Umbilical cord (tissue), 2 donors: ENCODE measurements around the gene SCNN1B. TPM values are rescaled to one million over a fixed set of nuclear protein-coding genes. Genes with fewer than 3 reads are reported as not detected.
A peak's percentile ranks its signal among the peaks of the same experiment; 100 is the strongest.
"Not testable (repeated sequence)": the region's sequence is repeated elsewhere in the genome, so short reads cannot be mapped to it uniquely, and the experiment has no call there.

Experiments used
- DNase-seq: peaks from one replicate; pipeline ENCODE4 v3.0.0-alpha.2; 2015; ENCODE audit warnings: low spot score
- total RNA-seq: library from RNA; depleted of rRNA; stranded (reverse); fragments of >200 nt; gene quantifications from one replicate; pipeline ENCODE4 v1.2.3, GENCODE V29; 2014; ENCODE audit warnings: low replicate concordance; ENCODE audit not compliant: insufficient read depth

Gene SCNN1B
- 1.2 TPM for total RNA-seq

GRCh38 chr16:23302045-23302956 is at the start of gene SCNN1B:
Gene SCNN1B, plus strand, starts transcription at chr16:23302302. Its CDS starts 46,298 bp downstream, at chr16:23348600.
- no peak for DNase-seq

DNA sequence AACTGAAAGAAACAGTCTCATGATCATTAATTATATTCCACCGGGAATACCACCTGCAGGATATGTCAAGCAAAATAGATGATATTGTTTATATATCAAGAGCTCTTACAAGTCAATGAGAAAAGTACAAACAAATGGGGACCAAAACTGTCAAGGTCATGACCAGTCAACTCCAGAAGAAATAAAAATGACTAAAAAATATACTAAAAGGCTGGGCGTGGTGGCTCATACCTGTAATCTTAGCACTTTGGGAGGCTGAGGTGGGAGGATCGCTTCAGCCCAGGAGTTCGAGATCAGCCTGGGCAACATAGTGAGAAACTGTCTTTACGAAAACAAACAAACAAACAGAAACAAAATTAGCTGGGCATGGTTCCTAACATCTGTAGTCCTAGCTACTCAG is 49.8 kb upstream of the SCNN1B start:
- no peak for DNase-seq

DNA sequence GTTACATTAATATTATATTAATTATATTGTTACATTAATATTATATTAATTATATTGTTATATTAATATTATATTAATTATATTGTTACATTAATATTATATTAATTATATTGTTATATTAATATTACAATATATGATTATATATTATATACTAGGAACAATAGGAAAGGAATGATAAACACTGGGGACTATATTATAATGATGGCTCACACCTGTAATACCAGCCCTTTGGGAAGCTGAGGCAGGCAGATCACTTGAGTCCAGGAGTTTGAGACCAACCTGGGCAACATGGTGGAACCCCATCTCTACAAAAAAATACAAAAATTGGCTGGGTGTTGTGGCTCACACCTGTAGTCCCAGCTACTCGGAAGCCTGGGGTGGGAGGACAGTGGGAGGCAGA is 48.5 kb upstream of the SCNN1B start:
- DNase-seq: not testable (repeated sequence)

GRCh38 chr16:23254338-23254737 is 47.8 kb upstream of the SCNN1B start:
- no peak for DNase-seq

GRCh38 chr16:23255000-23255399 is 47.1 kb upstream of the SCNN1B start:
- DNase-seq: no peak

- no peak for DNase-seq
Measured at GRCh38 chr16:23256440-23256839, 45.7 kb upstream of the SCNN1B start.

DNA sequence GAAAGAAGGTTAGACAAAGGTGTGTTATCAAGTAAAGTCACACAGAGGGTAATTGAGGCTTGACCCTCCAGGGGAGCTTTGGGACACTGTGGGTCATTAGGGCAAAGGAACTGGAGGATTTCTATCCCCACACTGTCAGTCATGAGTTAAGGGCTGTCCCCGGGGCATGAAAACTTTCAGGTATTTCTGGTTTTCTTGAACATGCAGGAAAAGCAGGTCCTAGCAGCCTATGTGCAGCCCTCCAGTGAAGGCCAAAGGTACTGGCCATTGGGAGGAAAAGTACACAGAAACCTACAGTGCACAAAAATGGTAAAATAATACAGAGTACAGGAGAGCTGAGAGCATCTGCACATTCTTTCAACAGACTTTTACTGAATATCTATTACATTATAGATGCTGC is 44.4 kb upstream of the SCNN1B start:
- DNase-seq: peak; percentile 47

DNA sequence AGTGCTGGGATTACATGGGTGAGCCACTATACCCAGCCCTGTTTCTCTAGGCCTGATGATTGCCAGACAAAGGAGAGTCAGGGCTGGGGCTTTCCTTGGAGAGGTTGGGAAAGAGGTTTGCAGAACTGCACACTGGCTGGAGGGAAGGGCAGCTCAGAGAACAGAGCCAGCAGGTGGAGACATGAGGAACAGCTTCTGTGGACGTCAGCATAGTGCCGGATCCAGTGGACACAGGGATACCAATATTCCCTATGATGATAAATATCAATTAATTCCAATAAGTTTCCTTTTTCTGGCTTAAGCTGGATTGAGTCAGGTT is 43.2 kb upstream of the SCNN1B start:
- no peak for DNase-seq

DNA sequence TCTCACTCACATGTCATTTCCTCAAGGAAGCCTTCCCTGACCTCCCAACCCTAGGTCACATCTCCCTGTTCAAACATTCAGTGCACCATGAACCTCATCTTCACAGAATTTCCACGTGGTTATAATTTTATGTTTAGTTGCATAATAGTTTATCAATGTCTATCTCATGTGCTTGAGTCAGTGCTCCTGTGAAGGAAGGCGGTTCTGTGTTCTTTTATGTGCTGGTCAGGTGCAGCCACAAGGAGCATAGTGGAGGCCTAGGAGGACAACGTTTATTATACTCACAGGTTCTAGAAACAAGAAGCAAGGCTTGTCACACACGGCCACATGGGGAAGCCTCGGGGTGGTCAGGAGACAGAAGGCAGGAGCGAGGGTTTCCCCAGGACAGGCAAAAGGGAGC is 34.5 kb upstream of the SCNN1B start:
- no peak for DNase-seq

DNA sequence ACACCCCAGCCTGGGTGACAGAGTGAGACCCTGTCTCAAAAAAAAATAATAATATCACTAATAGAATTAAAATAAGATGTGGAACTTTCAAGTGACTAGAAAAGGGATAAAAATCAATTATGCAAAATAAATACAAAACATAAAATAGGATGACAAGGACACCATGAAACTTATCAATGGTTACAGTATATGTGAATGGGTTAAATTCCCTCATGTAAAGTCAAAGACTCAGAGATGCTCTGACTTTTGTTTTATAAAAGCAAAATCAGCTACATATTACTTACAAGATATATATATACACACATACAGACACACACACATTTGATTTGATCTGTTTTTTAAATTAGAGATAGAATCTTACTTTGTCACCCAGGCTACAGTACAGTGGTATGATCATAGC is 33.5 kb upstream of the SCNN1B start:
- no peak for DNase-seq

GRCh38 chr16:23269248-23269953 is 32.7 kb upstream of the SCNN1B start:
- no peak for DNase-seq

GRCh38 chr16:23270654-23271053 is 31.4 kb upstream of the SCNN1B start:
- no peak for DNase-seq

GRCh38 chr16:23274968-23275367 is 27.1 kb upstream of the SCNN1B start:
- no peak for DNase-seq

GRCh38 chr16:23276821-23277220 is 25.3 kb upstream of the SCNN1B start:
- no peak for DNase-seq

DNA sequence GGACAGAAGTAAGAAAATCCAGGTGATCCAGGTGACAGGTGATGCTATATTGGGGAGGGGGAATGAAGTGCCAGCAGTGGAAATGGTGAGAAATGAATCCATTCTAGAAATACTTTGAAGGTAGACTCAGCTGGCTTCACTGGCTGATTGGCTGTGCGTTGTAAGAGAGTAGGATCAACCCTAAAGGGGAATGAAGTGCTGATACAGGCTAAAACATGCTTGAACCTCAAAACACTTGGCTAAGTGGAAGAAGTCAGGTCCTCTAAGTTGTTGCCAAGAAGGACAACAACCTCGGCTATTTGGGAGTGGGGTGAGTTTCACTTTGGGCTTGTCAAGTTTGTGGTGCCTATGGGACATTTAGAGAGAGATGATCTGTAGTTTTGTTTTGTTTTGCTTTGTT is 24.1 kb upstream of the SCNN1B start:
- DNase-seq: no peak

DNA sequence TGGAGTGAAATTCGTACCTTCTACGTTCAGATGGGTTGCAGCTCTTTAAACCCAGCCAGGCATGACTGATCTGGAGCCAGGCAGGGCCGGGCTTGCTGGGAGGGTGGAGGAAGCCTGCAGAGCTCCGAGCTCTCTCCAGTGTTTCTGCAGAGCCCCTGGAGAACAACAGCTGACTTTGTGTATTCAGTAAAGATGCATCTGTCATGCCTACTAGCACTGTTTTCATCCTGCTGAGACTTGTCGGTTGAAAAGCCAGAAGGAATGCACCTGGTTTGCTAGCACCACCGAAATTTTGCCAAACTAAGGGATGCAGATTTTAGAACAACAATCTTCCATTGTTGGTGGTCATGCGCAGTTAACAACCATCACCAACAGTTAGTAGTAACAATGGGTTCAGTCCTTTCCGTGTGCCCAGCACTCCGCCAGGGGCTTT is 22.4 kb upstream of the SCNN1B start:
- DNase-seq: peak; percentile 72

DNA sequence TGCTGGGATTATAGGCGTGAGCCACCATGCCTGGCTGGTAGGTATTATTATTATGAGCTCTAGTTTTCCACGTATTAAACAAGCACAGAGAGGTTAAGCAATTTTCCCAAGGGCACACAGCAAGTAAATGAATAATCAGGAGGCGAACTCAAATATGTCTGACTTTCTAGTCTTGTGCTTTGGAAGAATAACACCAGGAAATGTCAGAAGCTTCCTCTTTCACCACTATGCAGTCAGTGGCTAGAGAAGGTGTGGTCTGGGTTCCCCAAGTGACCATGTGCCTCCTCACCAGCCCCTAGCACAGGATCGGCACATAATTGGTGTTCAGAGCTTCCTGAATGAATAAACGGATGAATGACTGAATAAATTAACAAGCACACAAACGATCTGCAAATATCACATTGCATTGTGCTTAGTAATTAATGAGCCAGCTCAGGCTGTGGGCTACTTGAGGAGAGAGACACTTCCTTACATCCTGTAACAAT is 21.6 kb upstream of the SCNN1B start:
- no peak for DNase-seq

GRCh38 chr16:23282568-23282967 is 19.5 kb upstream of the SCNN1B start:
- DNase-seq: no peak

DNA sequence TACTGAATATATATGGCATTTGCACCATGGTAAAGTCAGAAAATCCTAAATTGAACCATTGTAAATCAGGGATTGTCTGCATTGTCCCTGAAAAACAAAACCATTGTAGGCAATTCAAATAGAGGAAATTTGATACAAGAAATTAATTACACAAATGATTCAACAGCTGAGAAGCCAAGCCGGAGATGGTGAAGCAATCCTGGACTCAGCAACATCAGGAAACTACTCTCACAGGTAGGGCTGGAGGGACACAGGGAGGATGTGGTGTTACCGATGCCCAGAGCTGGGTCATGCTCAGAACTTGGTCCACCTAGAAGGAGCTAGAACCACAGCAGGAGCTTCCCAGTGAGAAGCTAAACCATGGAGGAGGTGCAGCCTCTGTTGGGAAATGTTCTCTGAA is 18.5 kb upstream of the SCNN1B start:
- DNase-seq: no peak

- no peak for DNase-seq
Measured at GRCh38 chr16:23284584-23284983, 17.5 kb upstream of the SCNN1B start.

DNA sequence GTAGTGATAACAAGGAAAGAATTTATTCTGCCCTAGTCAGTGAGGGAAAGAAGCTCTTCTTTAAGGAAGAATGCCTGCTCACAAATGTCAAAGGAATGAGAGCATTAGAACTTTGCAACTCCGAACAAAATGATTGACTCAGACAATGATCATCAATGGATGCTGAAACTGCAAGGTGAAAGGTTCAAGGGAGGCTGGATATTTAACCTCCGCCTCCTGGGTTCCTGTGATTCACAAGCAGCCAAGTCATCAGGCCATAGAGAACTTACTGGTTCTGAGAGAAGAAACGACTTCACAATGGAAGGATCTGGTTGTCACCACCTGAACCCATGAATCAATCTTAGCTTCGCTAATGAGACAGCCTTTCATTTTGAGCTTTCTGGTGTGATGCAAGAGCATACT is 16.0 kb upstream of the SCNN1B start:
- no peak for DNase-seq

- DNase-seq: no peak
Measured at GRCh38 chr16:23288209-23288608, 13.9 kb upstream of the SCNN1B start.
